Vagina (tissue), 2 donors: ENCODE data around the gene SEC23B.
A peak's percentile ranks its signal among the peaks of the same experiment; 100 is the strongest.

Experiments used
- POLR2A ChIP-seq, 2 donors: fragments of 450-650 bp; IDR thresholded peaks; one replicate each; pipeline ENCODE4 v1.6.1; 2017; ENCODE audit warnings: antibody characterized with exemption in 2 of 2, mild to moderate bottlenecking in 2 of 2, moderate library complexity in 2 of 2
- POLR2AphosphoS5 ChIP-seq, 2 donors: sonication (generic); formaldehyde crosslinking; IDR thresholded peaks; one replicate each; pipeline ENCODE4 v1.9.0; 2017; ENCODE audit warnings: antibody characterized with exemption in 2 of 2, mild to moderate bottlenecking in 2 of 2, low read depth in 1 of 2; ENCODE audit not compliant: insufficient read depth in 1 of 2

DNA sequence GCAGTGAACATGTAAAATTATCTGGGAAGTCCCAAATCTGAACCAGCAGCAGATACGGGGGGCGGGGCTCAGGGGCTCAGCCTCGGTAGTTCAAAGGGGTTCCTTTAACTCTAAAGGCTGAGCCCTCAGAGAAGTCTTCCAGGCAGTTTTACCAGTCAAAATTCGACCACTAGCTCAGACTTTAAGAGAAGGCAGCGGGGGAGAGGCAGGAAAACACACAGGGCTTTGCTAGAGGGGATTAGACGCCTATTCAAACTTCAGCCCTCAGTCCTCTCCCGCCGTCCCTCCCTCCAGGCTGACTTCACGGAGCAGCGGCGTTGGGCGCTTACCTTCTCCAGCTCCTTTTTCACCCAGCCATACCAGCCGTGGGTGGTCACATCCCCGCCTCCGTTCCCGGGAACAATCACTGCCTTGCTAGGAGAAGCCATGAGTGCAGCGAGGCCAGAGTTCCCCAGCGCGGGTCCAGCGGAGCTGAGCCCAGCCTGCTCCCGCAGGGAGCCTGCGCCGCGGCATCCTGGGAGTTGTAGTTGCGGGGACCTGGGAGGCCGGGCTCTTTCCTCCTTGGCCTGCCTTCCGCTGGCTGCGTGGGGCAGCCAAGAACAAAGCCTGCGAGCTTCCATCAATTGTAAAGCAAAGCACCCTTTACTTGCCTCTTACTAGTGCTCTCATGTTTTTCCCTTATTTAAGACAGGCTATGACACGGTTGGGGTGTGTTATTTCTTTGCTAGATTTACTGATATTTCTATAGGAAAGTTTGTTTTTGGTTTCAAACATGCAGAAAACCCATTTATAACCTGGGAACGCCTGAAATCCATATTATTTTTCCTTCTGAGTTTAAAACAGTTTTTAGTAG, 10.8 kb upstream of the SEC23B start, which contains the start of gene RBBP9:
- TF ChIP-seq POLR2A (IDR thresholded peaks at IDR 0.05) (no peak), POLR2AphosphoS5 (IDR thresholded peaks at IDR 0.05; ENCODE audit: insufficient read depth in 1 of 2, low read depth in 1 of 2) (peak; percentile 30 to 64)
